ENCODE data around the gene E2F7.

DNA sequence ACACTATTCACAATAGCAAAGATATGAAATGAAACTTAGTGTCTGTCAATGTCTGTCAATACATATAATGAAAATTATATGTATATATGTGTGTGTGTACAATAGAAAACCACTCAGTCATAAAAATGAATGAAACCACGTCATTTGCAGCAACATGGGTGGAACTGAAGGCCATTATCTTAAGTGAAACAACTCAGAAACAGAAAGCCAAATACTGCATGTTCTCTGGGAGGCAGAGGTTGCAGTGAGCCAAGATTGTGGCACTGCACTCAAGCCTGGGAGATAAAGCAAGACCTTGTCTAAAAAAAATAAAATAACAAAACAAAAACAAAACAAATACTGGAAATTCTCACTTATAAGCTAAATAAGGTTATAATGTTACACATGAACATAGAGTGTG is 16.7 kb upstream of the E2F7 start:
- TF ChIP-seq CTCF (IDR thresholded peaks at IDR 0.05; ENCODE audit: insufficient read depth, low read depth, low read length) (no peak), EZH2 (IDR thresholded peaks at IDR 0.05; ENCODE audit: insufficient read depth, low read length) (no peak)
